Ascending aorta (tissue), 2 donors: Measurements from ENCODE around the gene CLDN5. TPM values are rescaled to one million over a fixed set of nuclear protein-coding genes. Genes with fewer than 3 reads are reported as not detected.

Experiments used
- DNase-seq, 2 donors: peaks; one replicate each; pipeline ENCODE4 v3.0.0-alpha.2; 2019; ENCODE audit warnings: low spot score in 2 of 2
- H3K27ac ChIP-seq, 2 donors: fragments of 200-600 bp; sonication (generic); one replicate each; pipeline ENCODE4 v1.5.1; 2016 to 2017; ENCODE audit warnings: mild to moderate bottlenecking in 1 of 2
- H3K27me3 ChIP-seq: fragments of 200-600 bp; sonication (generic); one replicate; pipeline ENCODE4 v1.5.1; 2017
- H3K36me3 ChIP-seq, 2 donors: fragments of 200-600 bp; sonication (generic); one replicate each; pipeline ENCODE4 v1.5.1; 2016
- H3K4me1 ChIP-seq, 2 donors: fragments of 200-600 bp; sonication (generic); one replicate each; pipeline ENCODE4 v1.5.1; 2016 to 2017; ENCODE audit warnings: mild to moderate bottlenecking in 1 of 2
- H3K4me3 ChIP-seq, 2 donors: fragments of 200-600 bp; sonication (generic); one replicate each; pipeline ENCODE4 v1.5.1; 2016 to 2017; ENCODE audit warnings: mild to moderate bottlenecking in 1 of 2
- H3K9me3 ChIP-seq, 2 donors: fragments of 200-600 bp; sonication (generic); one replicate each; pipeline ENCODE4 v1.5.1; 2016
- CTCF ChIP-seq, 3 experiments: fragments of 200-600 bp in 2 of 3; fragments of 450-650 bp in 1 of 3; sonication (generic) in 2 of 3; IDR thresholded peaks; one replicate each; pipeline ENCODE4 v1.5.1; 2016 to 2019; ENCODE audit warnings: antibody characterized with exemption in 3 of 3, mild to moderate bottlenecking in 1 of 3, moderate library complexity in 1 of 3
- intact Hi-C: fragments of 100-400 bp; cut with DNase I; formaldehyde crosslinking; loops from one replicate; pipeline ENCODE4 v1.15.1; 2023
- total RNA-seq: library from RNA; depleted of rRNA; stranded (reverse); fragments of >200 nt; gene quantifications from one replicate; pipeline ENCODE4 v1.1.0, GENCODE V29; 2016

CLDN5 gene
- total RNA-seq, 1 donor from 2014 or later: 482 TPM

DNA sequence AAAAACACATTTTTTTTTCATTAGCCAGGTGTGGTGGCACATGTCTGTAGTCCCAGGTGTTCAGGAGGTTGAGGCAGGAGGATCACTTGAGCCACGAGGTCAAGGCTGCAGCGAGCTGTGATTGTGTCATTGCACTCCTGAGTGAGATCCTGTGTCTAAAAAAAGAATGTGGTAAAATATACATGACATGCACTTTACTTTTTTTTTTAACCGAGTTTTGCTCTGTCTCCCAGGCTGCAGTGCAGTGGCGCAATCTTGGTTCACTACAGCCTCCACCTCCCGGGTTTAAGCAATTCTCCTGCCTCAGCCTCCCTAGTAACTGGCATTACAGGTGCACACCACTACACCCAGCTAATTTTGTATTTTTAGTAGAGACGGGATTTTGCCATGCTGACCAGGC lies 22.5 kb upstream of the CLDN5 start:
- H3K4me1 ChIP-seq: no peaks in the 10 kb centered on the region
- H3K4me3 ChIP-seq: no peak overlapping the region
- H3K36me3 ChIP-seq: no peaks in the 10 kb centered on the region
- DNase-seq: no peak
- H3K27me3 ChIP-seq: no peaks in the 10 kb centered on the region
- no peak overlapping the region for H3K27ac ChIP-seq
- TF ChIP-seq CTCF (IDR thresholded peaks at IDR 0.05): no peak
- intact Hi-C loops: no loop called here
- no peaks in the 10 kb centered on the region for H3K9me3 ChIP-seq

DNA sequence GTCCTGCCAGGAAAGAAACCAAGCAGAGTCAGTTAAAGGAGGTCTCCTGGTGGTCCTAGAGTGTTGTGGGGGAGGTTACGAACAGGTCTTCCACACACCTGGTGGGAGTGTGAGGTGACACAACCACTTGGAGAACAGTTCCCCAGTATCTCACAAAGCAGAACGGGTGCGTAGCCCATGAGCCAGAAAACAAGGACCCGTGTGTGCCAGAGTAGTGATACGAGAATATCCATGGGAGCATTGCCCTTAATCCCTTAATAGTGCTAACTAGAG lies 21.7 kb upstream of the CLDN5 start:
- no peak for TF ChIP-seq CTCF (IDR thresholded peaks at IDR 0.05)
- Histone ChIP-seq H3K36me3 (no peaks in the 10 kb centered on the region), H3K9me3 (no peaks in the 10 kb centered on the region), H3K27me3 (no peaks in the 10 kb centered on the region), H3K4me3 (no peak overlapping the region), H3K4me1 (no peaks in the 10 kb centered on the region), H3K27ac (no peak overlapping the region)
- DNase-seq: no peak
- intact Hi-C loops: no loop called here

DNA sequence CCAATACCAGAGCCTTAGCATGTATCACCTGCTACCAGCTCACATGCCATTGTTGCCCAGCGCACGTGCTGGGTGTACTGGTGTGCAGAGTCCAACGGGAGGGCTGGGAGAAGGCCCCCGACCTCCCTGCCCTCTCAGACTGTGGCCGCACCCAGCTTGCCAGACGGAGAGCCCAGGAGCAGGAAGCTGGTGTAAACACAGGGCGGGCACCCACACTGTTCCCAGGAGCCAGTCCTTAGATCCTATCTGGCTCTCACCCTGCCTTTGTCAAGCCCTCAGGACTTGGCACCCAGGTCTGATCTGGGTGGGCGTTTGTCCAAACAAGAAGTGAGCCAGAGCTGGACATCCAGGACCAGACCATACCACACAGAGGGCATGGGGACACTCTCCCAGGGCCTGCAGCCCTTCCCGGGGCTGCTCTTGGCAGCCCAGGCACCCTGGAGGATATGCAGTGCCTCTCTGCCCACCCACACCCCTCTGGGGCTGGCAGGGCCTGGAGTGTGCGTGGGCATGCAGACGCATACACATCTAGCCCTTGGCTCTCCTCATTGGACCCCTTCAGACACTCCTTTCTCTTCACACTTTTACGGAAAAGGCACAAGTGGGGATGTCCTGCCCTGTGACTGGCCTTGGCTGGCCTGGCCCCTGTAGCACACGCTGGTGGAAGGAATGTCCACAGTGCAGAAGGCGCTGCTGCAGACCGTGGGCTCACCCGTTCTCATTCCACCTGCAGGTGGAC lies 19.9 kb upstream of the CLDN5 start:
- H3K36me3 ChIP-seq: no peaks in the 10 kb centered on the region
- H3K4me3 ChIP-seq: no peak overlapping the region
- H3K4me1 ChIP-seq: no peaks in the 10 kb centered on the region
- H3K9me3 ChIP-seq: no peaks in the 10 kb centered on the region
- no peak for TF ChIP-seq CTCF (IDR thresholded peaks at IDR 0.05)
- DNase-seq: no peak
- no peak overlapping the region for H3K27ac ChIP-seq
- intact Hi-C loops: no loop called here
- H3K27me3 ChIP-seq: no peaks in the 10 kb centered on the region

DNA sequence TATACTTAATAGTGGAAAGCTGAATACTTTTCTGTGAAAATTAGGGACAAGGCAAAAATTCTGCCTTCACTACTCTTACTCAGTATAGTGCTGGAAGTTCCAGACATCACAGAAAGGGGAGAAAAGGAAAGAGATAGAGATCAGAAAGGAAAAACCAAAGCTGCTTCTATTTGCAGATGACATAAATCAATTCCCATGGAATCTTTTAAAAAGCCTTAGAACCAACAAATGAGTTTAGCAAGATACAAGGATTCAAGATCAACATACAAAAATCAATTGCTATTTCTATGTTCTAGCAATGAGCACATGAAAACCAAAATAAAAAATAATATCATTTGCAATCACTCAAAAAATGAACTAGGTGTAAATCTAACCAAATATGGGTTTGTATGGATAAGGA lies 16.2 kb upstream of the CLDN5 start:
- H3K9me3 ChIP-seq: no peaks in the 10 kb centered on the region
- intact Hi-C loops: no loop called here
- no peak overlapping the region for H3K27ac ChIP-seq
- H3K4me3 ChIP-seq: no peak overlapping the region
- no peaks in the 10 kb centered on the region for H3K4me1 ChIP-seq
- H3K27me3 ChIP-seq: no peaks in the 10 kb centered on the region
- H3K36me3 ChIP-seq: no peaks in the 10 kb centered on the region
- no peak for DNase-seq
- no peak for TF ChIP-seq CTCF (IDR thresholded peaks at IDR 0.05)

DNA sequence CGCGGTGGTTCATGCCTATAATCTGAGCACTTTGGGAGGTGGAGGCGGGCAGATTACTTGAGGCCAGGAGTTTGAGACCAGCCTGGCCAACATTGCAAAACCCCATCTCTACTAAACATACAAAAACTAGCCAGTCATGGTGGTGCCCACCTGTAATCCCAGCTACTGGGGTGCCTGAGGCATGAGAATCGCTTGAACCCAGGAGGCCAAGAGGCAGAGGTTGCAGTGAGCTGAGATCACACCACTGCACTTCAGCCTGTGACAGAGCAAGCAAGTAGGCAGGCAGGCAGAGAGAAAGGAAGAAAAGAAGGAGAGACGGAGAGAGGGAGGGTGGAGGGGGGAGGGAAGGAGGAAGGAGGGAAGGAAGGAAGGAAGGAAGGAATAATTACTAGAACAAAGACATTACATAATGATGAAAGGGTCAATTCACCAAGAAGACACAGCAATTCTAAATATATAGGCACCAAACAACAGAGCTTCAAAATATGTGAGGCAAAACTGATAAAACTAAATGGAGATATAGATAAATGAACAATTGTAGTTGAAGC lies 13.8 kb upstream of the CLDN5 start:
- DNase-seq: no peak

More for the DNA sequence above, 13.8 kb upstream of the CLDN5 start:
- no peaks in the 10 kb centered on the region for H3K36me3 ChIP-seq
- no peaks in the 10 kb centered on the region for H3K9me3 ChIP-seq
- no peaks in the 10 kb centered on the region for H3K4me1 ChIP-seq
- TF ChIP-seq CTCF (IDR thresholded peaks at IDR 0.05): no peak
- no peak overlapping the region for H3K4me3 ChIP-seq
- intact Hi-C loops: no loop called here
- H3K27me3 ChIP-seq: no peaks in the 10 kb centered on the region
- H3K27ac ChIP-seq: no peak overlapping the region
